Measurements from ENCODE around the gene CASQ2. TPM values are rescaled to one million over a fixed set of nuclear protein-coding genes. Genes with fewer than 3 reads are reported as not detected.

CASQ2 gene
- total RNA-seq, 2 donors from 2014 or later: 673 to 1,066 TPM

DNA sequence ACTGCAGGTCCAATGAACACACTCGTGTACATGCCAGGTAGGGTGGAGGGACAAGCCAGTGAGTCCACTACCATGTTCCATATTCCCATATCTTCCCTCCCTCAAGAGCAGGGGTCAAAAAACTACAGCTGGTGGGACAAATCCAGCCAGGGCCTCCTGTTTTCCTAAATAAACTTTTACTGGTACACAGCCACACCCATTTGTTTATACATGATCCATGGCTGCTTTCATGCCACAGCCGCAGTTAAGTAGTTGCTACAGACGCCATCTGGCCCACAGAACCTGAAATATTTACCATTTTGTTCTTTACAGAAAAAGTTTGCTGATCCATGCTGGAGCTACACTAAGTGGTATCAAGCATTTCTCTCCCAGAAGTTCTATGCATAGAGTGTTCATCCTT is 42.4 kb downstream of the CASQ2 start:
- TF ChIP-seq, protein P1, sequence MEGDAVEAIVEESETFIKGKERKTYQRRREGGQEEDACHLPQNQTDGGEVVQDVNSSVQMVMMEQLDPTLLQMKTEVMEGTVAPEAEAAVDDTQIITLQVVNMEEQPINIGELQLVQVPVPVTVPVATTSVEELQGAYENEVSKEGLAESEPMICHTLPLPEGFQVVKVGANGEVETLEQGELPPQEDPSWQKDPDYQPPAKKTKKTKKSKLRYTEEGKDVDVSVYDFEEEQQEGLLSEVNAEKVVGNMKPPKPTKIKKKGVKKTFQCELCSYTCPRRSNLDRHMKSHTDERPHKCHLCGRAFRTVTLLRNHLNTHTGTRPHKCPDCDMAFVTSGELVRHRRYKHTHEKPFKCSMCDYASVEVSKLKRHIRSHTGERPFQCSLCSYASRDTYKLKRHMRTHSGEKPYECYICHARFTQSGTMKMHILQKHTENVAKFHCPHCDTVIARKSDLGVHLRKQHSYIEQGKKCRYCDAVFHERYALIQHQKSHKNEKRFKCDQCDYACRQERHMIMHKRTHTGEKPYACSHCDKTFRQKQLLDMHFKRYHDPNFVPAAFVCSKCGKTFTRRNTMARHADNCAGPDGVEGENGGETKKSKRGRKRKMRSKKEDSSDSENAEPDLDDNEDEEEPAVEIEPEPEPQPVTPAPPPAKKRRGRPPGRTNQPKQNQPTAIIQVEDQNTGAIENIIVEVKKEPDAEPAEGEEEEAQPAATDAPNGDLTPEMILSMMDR (IDR thresholded peaks at IDR 0.05): no peak
- Histone ChIP-seq H3K4me3 (no peak overlapping the region), H3K36me3 (peaks cover 48% of the 10 kb centered on the region), H3K9me3 (no peaks in the 10 kb centered on the region), H3K4me1 (peaks cover 0 to 24% of the 10 kb centered on the region in 2 donors), H3K27me3 (no peaks in the 10 kb centered on the region), H3K27ac (peak overlapping the region in 1 of 2 donors; percentile 32)
- no peak for DNase-seq (ENCODE audit: low spot score)

GRCh38 chr1:115725600-115725999 is 42.9 kb downstream of the CASQ2 start:
- Histone ChIP-seq H3K4me1 (peaks cover 0 to 24% of the 10 kb centered on the region in 2 donors), H3K4me3 (no peak overlapping the region), H3K9me3 (no peaks in the 10 kb centered on the region), H3K27ac (peak overlapping the region in 1 of 2 donors; percentile 32), H3K27me3 (no peaks in the 10 kb centered on the region), H3K36me3 (peaks cover 43% of the 10 kb centered on the region)
- TF ChIP-seq, protein P1 (IDR thresholded peaks at IDR 0.05): no peak
- DNase-seq (ENCODE audit: low spot score): no peak

DNA sequence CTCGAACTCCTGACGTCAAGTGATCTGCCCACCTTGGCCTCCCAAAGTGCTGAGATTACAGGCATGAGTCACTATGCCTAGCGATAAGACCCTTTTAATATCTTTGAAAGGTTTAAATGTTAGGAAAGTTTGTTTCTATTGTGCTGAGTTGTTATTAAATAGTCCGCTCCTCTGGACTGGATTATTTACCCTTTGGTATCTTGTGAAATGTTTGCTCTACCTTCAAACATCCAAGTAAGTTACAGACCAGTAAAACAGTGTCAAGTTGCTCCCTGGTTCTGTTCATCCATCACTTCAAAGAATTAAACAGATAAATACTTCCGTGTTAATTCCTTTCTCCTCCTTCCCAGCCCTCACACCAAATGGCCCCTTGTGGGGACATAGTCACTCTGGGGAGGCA is 44.8 kb downstream of the CASQ2 start:
- TF ChIP-seq, protein P1 (IDR thresholded peaks at IDR 0.05): no peak
- peaks cover 30% of the 10 kb centered on the region for H3K36me3 ChIP-seq
- no peaks in the 10 kb centered on the region for H3K9me3 ChIP-seq
- no peak overlapping the region for H3K4me3 ChIP-seq
- no peak for DNase-seq (ENCODE audit: low spot score)
- peaks cover 0 to 24% of the 10 kb centered on the region in 2 donors for H3K4me1 ChIP-seq
- H3K27ac ChIP-seq: no peak overlapping the region
- H3K27me3 ChIP-seq: no peaks in the 10 kb centered on the region

DNA sequence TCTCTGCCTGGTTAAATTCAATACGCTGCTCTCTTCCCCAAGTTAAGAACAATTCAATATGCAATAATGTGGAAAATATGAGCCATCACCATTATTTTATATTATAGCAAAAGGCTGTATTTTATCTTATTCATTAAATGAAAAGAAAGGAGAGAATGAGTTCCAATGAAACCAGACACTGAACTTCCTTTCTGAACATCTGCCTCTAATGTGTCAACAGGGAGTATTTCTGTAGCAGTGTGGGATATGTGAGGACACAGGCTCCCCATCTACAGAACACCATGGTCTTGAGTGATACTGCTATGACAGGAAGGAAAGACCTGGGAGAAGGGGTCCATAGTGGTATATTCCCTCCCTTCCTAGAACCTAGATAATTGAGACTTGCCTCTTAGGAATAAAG is 46.3 kb downstream of the CASQ2 start:
- no peak for DNase-seq (ENCODE audit: low spot score)
- Histone ChIP-seq H3K27ac (no peak overlapping the region), H3K4me3 (no peak overlapping the region), H3K27me3 (no peaks in the 10 kb centered on the region), H3K36me3 (peaks cover 27% of the 10 kb centered on the region), H3K4me1 (peaks cover 0 to 9% of the 10 kb centered on the region in 2 donors), H3K9me3 (no peaks in the 10 kb centered on the region)
- TF ChIP-seq, protein P1 (IDR thresholded peaks at IDR 0.05): no peak

GRCh38 chr1:115719285-115719684 is 49.2 kb downstream of the CASQ2 start:
- Histone ChIP-seq H3K36me3 (peaks cover 7% of the 10 kb centered on the region), H3K27ac (no peak overlapping the region), H3K4me3 (no peak overlapping the region), H3K27me3 (no peaks in the 10 kb centered on the region), H3K9me3 (no peaks in the 10 kb centered on the region), H3K4me1 (no peaks in the 10 kb centered on the region)
- no peak for DNase-seq (ENCODE audit: low spot score)
- TF ChIP-seq, protein P1 (IDR thresholded peaks at IDR 0.05): no peak

DNA sequence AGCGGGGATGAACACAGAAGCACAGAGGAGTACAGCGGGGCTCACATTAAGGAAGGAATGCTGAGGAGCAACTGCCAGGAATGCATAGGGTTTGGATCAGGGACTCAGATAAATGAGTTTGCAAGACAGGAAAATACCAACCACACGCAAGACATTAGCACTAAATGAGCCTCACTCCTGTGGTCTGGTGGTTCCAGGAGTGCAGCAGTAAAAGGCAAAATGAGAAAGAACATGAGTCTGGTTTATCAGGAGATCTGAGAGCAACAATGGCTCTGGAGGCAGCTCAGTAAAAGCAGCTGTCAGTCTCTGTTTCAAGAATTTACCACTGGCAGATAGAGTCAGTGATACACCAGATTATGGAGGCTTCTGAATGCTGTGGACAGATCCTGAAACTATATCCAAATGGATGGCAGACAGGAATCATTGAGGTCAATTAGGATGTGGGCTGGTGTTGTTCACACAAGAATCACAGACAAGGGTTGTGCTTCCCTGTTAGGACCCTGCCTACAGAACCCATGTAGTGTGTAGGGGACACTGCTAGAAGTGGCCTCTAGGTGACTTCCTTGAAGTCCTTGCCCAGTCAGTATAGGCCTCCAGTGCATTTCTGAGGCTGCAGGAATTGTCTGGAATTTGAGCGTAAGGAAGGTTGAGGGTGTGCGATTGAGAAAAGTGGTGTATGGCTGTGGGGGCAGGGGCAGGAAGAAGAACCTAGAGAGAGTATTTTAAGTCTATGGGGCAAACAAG is 50.3 kb downstream of the CASQ2 start:
- no peak for DNase-seq (ENCODE audit: low spot score)
- H3K27ac ChIP-seq: no peak overlapping the region
- H3K27me3 ChIP-seq: no peaks in the 10 kb centered on the region
- H3K4me3 ChIP-seq: no peak overlapping the region
- H3K36me3 ChIP-seq: peaks cover 7% of the 10 kb centered on the region
- H3K4me1 ChIP-seq: no peaks in the 10 kb centered on the region
- TF ChIP-seq, protein P1 (IDR thresholded peaks at IDR 0.05): no peak
- no peaks in the 10 kb centered on the region for H3K9me3 ChIP-seq
